MM.1S (cell line): ENCODE results near the gene C3orf20.

Experiments
- CTCF ChIP-seq: fragments of 300-600 bp; sonication (generic); IDR thresholded peaks from 2 replicates; pipeline ENCODE4 v1.5.1; 2016; ENCODE audit warnings: antibody characterized with exemption, low read length, mixed read lengths
- EZH2phosphoT487 ChIP-seq: fragments of 300-600 bp; sonication (generic); IDR thresholded peaks from 2 replicates; pipeline ENCODE4 v1.6.1; 2018; ENCODE audit warnings: antibody characterized with exemption, low read length

GRCh38 chr3:14633819-14634424 lies 41.0 kb upstream of the C3orf20 start:
- TF ChIP-seq CTCF (peak; percentile 95), EZH2phosphoT487 (no peak)
